ENCODE measurements around the gene CLEC2D.
"Not testable (repeated sequence)": the region's sequence is repeated elsewhere in the genome, so short reads cannot be mapped to it uniquely, and the experiment has no call there.

Gene CLEC2D

GRCh38 chr12:9669534-9669933 lies at the start of gene CLEC2D:
CLEC2D (plus strand) TSS chr12:9669713; CDS start chr12:9669735, 22 bp downstream.
- DNase-seq: peak; percentile 78

DNA sequence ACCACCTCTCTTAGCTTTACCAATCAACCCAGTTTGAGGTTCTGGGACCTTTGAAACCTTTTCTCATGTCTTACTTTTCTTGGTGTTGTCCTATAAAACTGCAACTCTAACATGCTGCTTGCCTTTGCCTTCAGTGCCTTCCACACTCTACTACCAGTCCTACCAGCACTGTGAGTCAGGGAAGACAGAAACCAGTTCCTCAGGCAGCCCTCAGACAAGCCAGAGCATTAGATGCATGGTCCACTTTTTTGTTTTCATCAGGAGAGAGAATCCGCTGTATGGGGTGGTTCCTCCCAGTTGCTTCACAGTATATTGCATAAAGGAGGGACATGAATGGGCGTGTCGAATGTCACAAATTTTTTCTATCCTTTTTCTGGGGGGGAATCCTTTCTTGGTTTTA lies 44.5 kb upstream of the CLEC2D start:
- no peak for DNase-seq

DNA sequence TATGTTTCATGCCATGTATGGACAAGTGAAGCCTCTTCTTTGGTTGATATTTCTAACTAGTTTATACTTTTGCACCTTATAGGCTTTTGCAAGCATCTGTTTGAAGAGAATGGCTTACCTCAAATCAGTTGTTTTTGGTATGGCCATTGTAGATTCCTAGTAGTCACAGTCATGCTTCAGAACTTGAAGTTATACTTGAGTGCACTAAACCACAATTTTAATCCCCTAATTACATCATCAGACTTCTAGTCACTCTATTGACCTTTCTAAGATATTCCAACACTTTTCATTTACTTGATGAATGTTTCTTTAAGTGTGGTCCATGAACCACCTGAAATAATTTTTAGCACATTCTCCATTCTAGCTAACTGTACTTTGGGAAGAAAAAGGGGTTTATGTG lies 43.2 kb upstream of the CLEC2D start:
- DNase-seq: no peak

DNA sequence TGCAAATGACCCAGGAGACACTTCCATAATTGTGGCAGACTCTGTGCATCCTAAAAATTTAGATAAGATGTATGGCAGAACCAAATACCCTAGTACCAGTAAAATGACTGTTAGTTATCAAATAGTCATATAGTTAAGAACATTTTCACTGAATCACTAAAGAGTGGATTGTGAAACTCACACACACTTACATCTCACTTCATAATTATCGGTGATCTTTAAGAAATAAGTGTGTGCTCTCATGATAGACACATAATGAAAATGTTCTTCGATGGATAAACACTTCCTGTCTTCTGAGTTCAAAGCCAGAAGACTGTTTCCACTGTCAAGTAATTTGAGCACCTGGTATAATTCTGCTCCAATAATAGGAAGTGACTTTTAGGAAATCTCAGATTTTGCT lies 42.7 kb upstream of the CLEC2D start:
- no peak for DNase-seq

DNA sequence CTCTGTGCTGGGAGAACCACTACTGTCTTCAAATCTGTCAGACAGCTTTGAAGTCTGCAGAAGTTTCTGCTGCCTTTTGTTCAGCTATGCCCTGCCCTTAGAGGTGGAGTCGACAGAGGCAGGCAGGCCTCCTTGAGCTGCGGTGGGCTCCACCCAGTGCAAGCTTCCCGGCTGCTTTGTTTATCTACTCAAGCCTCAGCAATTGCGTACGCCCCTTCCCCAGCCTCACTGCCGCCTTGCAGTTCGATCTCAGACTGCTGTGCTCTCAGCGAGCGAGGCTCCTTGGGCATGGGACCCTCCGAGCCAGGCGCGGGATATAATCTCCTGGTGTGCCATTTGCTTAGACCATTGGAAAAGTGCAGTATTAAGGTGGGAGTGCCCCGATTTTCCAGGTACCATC lies 36.7 kb upstream of the CLEC2D start:
- DNase-seq: no peak

DNA sequence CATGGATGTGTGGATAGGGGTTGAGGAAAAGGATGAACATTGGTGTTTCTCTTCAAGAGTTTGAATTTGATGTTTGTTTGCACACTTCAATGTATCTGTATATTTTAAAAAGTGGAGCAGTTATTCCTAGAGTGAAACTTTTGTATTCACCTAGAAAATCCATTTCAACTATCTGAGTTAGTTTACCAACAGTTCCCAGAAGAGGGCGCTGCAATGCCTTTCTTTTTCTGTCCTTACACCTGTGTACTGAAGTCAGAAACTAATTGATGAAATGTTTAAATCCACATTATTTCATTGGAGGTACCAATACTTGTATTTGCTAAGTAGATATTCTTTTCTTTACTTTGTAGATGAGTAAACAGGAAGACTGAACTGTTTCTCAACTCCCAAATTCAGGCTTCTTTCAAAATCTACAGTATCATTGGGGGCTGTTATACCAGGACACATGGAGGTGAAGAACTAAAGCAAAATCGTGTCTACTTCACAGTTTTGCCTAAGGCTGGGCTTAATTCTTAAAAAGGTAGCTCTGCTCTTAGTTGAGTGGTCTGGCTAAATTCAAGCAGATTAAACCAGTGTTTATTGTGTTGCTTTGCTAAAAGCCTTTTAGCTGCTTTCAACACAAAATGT lies 35.2 kb upstream of the CLEC2D start:
- peak; percentile 86 for DNase-seq

DNA sequence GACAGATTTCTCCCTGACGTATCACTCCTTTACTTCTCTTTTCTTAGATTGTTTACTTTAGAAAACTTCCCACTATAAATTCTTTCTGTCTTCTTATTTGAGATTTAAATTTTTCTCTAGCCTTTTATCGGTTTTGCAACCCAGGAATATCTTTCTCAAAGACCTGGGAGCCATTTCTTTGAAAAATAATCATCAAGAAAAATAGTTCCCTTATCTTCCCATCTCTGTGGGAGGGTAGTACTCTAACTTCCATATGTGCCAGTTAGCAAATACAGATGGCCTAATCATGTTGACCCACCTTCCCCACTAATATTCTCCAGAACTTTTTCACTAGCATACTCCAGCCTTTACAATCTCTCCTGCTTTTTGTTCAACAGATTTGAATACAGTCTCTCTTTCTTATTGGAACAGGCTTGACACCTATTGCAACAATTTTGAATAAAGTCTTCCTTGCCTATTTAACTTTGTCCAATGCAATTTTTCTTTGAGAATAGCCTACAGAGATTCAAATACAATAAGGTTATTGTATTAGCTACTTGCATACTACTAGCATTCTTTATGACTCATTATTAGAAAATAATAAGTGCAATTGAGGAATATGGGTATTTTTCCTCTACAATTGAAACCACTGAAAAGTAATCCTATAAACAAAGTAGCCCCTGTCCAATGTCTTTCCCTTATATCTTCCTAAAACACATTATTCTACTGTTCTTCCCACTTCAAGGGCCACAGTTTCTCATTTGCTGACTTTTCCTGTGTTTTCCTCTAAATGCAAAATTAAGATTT lies 34.4 kb upstream of the CLEC2D start:
- no peak for DNase-seq

- DNase-seq: no peak
Measured at GRCh38 chr12:9636150-9636850, 33.2 kb upstream of the CLEC2D start.

- DNase-seq: no peak
Measured at GRCh38 chr12:9636851-9637206, 32.7 kb upstream of the CLEC2D start.

GRCh38 chr12:9640024-9640423 lies 29.5 kb upstream of the CLEC2D start:
- no peak for DNase-seq

- no peak for DNase-seq
Measured at GRCh38 chr12:9642606-9643265, 26.8 kb upstream of the CLEC2D start.

DNA sequence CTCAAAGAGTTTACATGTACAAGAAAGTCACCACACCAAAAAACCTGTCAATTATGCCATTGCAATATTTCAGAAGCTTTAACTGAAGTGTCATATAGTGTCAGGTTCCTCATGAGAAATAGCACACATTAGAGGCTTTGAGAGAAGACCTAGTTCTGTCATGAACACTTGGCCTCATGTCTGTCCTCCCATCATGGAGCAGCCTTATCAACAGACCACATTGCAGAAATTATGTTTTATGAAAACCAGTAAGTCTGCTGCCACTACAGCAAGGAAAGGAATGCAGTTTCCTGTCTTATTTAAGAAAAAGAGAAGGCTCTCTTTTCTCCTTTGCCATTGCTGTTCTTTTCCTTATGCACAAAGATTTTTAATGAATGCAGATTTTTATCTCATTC lies 26.2 kb upstream of the CLEC2D start:
- DNase-seq: no peak

DNA sequence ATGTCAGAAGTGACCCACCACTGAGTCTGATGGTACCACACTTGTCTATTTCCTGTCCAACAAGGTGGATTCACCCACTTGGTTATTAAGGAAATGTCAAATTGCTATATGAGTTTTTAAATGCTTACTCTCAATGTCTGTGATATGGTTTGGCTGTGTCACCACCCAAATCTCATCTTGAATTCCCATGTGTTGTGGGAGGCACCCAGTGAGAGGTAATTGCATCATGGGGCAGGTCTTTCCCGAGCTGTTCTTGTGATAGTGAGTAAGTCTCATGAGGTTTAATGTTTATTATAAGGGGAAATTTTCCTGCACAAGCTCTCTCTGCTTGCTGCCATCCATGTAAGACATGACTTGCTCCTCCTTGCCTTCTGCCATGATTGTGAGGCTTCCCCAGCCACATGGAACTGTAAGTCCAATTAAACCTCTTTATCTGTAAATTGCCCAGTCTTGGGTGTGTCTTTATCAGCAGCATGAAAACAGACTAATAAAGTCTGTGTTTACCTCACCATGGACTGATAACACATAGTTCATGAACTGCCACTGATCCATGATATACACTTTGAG lies 24.4 kb upstream of the CLEC2D start:
- DNase-seq: not testable (repeated sequence)

DNA sequence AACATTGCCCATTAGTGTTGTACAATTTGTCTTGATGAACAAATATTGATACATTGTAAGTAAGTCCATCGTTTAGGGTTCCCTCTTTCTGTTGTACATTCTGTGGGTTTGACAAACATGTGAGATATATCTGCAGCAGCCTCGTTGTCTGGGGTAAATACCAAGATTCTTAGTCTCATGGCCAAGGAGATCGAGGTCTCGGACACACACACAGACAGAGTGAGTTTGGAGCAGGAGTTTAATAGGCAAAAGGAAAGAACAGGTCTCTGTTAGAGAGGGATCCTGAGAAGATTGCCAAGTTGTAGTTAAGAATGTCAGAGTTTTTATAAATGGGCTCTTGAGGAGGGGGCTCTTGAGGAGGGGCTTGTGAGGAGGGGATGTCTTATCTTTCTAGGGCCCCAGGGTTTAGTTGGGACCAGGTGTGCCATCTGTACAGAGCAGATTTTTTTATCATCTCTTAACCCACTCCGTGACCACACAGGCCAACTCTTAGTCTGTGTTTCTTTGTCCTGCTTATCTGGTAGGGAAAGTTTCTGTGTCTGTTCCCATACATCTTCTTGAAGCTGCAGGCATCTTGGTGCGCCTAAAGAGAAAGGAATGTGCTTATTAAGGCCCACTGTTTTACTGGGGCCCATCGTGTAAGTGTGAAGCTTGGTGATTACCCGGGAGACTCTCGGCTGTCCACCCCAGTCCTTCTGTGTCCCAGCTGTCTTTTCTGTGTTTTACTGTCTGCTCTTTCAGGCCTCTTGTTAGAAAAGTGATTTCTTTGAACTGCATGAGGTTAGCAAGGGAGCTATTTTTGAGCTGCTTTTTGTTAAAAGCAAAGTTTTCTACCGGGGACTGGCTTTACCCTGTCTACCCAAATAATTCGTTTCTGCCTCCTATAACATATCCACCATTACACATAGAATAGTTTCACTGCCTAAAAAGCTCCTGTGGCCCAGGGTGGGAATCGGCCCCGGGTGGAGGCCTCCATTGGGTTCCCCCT lies 22.4 kb upstream of the CLEC2D start:
- no peak for DNase-seq

DNA sequence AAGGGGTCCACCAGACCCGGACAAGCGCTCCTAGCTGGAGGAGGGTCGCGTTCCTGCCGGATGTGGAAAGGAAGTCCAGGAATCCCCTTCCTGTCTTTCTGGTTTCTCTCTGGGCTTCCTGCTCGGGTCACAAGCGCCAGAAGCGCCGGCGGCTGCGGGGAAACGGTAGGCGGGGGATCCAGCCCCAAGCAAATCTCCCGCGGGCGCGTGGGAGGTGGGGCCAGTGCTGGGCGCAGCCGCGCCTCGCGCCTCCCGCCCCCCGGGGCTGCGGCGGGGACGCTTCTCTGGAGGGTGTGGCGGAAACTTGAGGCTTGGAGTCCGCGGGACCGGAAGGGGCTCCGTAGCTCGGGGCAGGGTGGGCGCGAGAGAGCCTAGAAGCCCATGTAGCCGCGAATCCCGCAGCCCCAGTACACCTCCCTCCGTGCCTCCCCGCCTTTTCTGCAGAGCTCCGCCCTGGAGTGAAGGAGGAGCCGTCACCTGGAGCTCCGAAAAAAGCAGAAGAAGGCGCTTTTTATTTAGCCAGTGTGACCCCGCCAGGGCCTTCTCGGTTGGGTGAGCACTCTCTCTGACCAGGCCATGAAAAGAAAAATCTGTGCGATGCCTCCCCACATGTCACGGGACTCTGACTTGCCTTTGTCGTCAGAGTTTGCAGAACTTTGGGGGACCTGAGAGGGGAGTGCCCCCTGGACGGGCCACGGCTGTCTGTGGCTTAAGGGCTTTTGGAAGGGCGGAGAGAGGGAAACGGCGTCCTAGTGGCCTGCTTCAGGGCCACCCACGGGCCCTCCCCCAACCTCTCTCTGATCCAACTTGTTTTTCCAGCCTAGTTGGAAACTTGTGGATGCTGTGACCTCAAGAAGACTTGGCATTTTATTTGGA lies 21.4 kb upstream of the CLEC2D start:
- DNase-seq: peak; percentile 92

DNA sequence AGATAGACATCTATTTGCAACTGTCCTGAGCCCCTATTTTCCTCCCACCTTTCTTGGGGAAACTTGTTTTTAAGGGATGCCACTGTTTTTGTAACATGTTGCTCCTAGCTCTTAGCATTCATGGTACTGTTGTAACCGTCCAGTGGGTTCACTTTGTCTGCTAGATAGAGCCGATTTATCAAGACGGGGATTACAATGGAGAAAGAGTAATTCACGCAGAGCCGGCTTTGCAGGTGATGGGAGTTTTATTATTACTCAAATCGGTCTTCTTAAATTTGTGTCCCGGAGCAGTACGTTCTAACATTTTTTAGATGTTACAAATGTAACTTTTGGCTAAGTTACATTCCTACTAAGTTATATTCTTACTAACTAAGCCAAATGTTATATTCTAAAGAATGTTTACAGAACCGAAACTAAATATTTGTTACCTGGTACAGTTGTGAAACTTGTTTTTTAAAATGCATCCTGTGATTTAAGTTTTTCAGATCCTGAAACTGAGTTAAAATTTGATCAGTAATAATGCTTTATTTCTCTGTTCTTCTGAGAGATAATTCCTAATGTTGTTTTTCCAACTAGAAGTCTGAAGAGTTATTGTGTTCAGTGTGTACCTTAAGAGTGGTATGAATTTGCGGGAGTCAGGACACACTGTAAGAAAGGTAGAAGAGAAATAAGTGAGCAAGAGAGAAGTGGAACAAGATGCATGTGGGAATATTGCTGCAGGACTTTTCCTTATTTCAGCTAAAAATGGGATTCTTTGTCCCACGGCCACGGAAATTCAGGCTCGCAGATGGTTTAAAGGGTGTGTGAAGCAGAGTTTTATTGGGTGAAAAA lies 20.6 kb upstream of the CLEC2D start:
- no peak for DNase-seq

DNA sequence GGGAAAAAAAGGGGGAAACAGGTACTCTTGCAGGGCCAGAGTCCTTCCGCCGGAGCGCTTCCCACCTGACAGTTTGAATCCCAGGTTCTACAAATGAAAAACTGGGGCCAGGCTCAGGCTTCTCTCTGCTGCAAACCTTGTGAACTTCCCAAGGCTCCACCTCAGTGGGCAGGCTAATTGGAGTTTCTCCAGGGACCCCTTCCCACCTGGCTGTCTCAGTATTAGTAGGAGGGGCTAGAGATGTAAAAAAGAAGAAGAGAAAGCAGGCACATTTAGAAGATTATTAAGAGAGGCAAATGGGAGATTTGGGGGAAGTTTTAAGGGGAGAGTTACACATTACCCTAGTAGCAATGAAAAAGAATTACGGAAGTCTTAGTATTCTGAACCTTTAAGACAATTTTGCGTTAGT lies 20.0 kb upstream of the CLEC2D start:
- no peak for DNase-seq

- DNase-seq: no peak
Measured at GRCh38 chr12:9650151-9650576, 19.3 kb upstream of the CLEC2D start.

GRCh38 chr12:9651265-9651729 lies 18.2 kb upstream of the CLEC2D start:
- peak; percentile 69 for DNase-seq

DNA sequence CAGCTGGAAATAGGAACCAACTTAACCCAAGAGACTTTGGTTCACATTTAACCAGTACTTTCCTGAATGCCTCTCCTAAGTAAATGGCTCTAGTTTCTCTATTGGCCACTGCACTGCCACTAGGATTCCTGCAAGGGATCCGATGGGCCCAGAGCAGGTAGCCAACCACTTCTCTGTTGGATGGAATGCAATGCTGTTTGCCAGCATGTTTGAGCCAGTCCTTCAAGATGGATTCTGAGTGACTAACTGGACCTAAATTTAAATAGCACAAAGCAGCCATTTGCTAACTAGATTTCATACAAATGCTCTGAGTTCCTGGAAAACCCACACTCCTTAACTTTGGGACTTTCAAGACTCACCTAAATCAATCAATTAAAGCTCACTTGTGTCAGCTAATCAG lies 9.5 kb upstream of the CLEC2D start:
- DNase-seq: no peak

All from CD4-positive, alpha-beta T cell treated with Interleukin-12 subunit alpha and Interleukin-12 subunit beta, for 1 hour (primary cell).